Right lobe of liver (tissue), 6 donors: ENCODE data around the gene RIOK2. TPM values are rescaled to one million over a fixed set of nuclear protein-coding genes. Genes with fewer than 3 reads are reported as not detected.

ENCODE experiments used
- ATAC-seq, 4 donors: fragments of 200-7000 bp; cut with Tn5 transposase; one replicate each; pipeline ENCODE4 v1.9.1; 2020; ENCODE audit warnings: mild to moderate bottlenecking in 4 of 4, moderate library complexity in 4 of 4
- DNase-seq, 3 donors: peaks; one replicate each; pipeline ENCODE4 v3.0.0-alpha.2; 2020
- H3K27ac ChIP-seq, 3 donors: fragments of 200-600 bp; one replicate each; pipeline ENCODE4 v1.8.0; 2022
- H3K27me3 ChIP-seq, 2 donors: fragments of 200-600 bp; one replicate each; pipeline ENCODE4 v1.8.0; 2022
- H3K36me3 ChIP-seq, 4 donors: fragments of 200-600 bp; sonication (generic) in 1 of 4; one replicate each; pipeline versions ENCODE4 v1.5.1 to v1.8.0; 2017 to 2022; ENCODE audit warnings: control low read depth in 1 of 4
- H3K4me1 ChIP-seq, 4 donors: fragments of 200-600 bp; sonication (generic) in 1 of 4; one replicate each; pipeline versions ENCODE4 v1.5.1 to v1.8.0; 2017 to 2022; ENCODE audit warnings: control low read depth in 1 of 4
- H3K4me3 ChIP-seq, 3 donors: fragments of 200-600 bp; one replicate each; pipeline ENCODE4 v1.8.0; 2022
- H3K9me3 ChIP-seq, 4 donors: fragments of 200-600 bp; sonication (generic) in 1 of 4; one replicate each; pipeline versions ENCODE4 v1.5.1 to v1.8.0; 2017 to 2022; ENCODE audit warnings: control low read depth in 1 of 4
- CTCF ChIP-seq, 4 donors: fragments of 200-600 bp in 3 of 4; fragments of 450-650 bp in 1 of 4; IDR thresholded peaks; one replicate each; pipeline versions ENCODE4 v1.5.1 to v1.8.0; 2016 to 2022; ENCODE audit warnings: antibody characterized with exemption in 4 of 4, mild to moderate bottlenecking in 2 of 4
- POLR2A ChIP-seq: fragments of 450-650 bp; IDR thresholded peaks from one replicate; pipeline ENCODE4 v1.6.1; 2017; ENCODE audit warnings: antibody characterized with exemption, mild to moderate bottlenecking
- WGBS: methylation state at CpG from one replicate; pipeline ENCODE4 v1.1.6; 2018; ENCODE audit warnings: low coverage, low lambda C conversion rate; ENCODE audit not compliant: insufficient coverage; ENCODE audit errors: missing lambda C conversion rate; 5-methylcytosine and 5-hydroxymethylcytosine counted together
- intact Hi-C, 2 donors: fragments of 100-400 bp; cut with DNase I; formaldehyde crosslinking; loops; one replicate each; pipeline versions ENCODE4 v1.11.2 to v1.14.1; 2022
- total RNA-seq, 6 experiments: library from RNA; depleted of rRNA in 2 of 6; stranded (reverse); fragments of >200 nt in 2 of 6; fragmentation: NEBNext Ultra II Directional in 3 of 6; extraction: Animal tissue kit (Norgen Biotek cat#: 25700) in 3 of 6; gene quantifications; one replicate each; pipeline versions ENCODE4 v1.1.0 to v1.2.4, GENCODE V29; 2016 to 2023
- donor health status: DM: no; HTN: yes; CAD: no.
- donor health status: DM: no; HTN: no; CAD: no.
- donor health status: DM: no; HTN: no; CAD: no.
- donor health status: DM: no; HTN: yes; CAD: no.
- donor health status: DM: no; HTN: yes; CAD: no.

Gene RIOK2
- total RNA-seq, 6 experiments from 2014 or later = 7.0 to 17.6 (median 10.4) TPM

DNA sequence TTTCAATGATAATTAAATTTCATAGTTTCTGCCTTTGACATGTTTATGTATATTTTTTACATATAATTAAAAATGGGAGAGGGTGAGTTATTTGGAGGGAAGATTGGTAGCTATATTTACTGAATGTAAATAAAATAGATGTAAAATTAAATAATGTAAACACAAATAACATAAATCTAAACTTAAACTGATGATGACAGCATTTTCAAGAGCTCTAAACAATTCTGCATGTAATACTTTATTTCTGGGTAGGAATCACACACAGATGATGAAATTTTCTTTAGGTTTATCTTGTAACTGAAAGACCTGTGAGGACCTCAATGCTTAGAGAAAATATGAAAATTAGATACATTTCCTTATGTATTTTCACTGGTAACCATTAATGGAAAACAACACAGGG lies 42.2 kb upstream of the RIOK2 start:
- no peak for ATAC-seq
- H3K4me1 ChIP-seq = peaks cover 0 to 10% (median 0%) of the 10 kb centered on the region in 4 donors

DNA sequence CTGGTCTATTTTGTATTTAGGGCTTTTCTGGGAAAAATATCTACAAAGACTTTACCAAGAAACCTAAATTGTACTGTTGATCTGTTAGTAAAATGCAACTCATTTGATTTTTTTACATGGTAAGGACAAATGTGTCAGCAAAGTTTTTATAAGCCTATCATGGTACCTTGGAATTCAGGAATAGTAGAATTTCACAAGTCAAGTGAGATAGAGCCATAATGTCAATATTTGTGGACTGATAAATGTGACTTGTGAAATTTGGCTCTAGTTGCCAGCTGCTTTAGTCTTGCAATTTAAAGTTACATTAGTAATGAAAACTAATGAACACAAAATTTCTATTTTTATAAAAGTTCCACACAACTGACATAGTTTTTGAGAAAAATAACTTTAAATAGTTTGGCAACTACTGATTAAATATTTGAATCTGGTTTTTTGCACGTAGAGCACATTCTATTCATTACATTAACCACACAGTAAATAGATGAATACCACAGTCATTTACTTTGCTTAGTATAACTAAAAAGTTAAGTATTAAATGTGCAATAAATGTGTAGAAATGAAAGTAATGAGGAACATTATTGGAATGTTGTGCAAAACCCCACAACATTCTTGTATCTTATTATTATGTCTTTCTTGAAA lies 41.2 kb upstream of the RIOK2 start:
- TF ChIP-seq CTCF (IDR thresholded peaks at IDR 0.05) = no peak
- no peak for TF ChIP-seq POLR2A
- H3K4me3 ChIP-seq = no peak overlapping the region
- no peaks in the 10 kb centered on the region for H3K9me3 ChIP-seq
- H3K36me3 ChIP-seq = no peaks in the 10 kb centered on the region
- ATAC-seq = peak; percentile 68 to 80 (median 70)
- H3K4me1 ChIP-seq = peaks cover 0 to 10% (median 0%) of the 10 kb centered on the region in 4 donors
- no peaks in the 10 kb centered on the region for H3K27me3 ChIP-seq
- WGBS = 17% methylated on average over 1 of the region's 1 CpG
- no peak overlapping the region for H3K27ac ChIP-seq
- intact Hi-C loops = no loop called here
- DNase-seq = no peak

More for the DNA sequence above, 42.2 kb upstream of the RIOK2 start:
- H3K36me3 ChIP-seq = no peaks in the 10 kb centered on the region
- no peak for TF ChIP-seq CTCF (IDR thresholded peaks at IDR 0.05)
- no peak for TF ChIP-seq POLR2A
- no peak for DNase-seq
- H3K27ac ChIP-seq = no peak overlapping the region
- H3K9me3 ChIP-seq = no peaks in the 10 kb centered on the region
- intact Hi-C loops = no loop called here
- H3K4me3 ChIP-seq = no peak overlapping the region
- H3K27me3 ChIP-seq = no peaks in the 10 kb centered on the region

GRCh38 chr5:97223596-97223995 lies 40.5 kb upstream of the RIOK2 start:
- Histone ChIP-seq H3K27ac (no peak overlapping the region), H3K27me3 (no peaks in the 10 kb centered on the region), H3K9me3 (no peaks in the 10 kb centered on the region), H3K4me3 (no peak overlapping the region), H3K4me1 (peaks cover 0 to 10% (median 0%) of the 10 kb centered on the region in 4 donors), H3K36me3 (no peaks in the 10 kb centered on the region)
- DNase-seq (no peak), ATAC-seq (no peak)
- intact Hi-C loops = no loop called here
- no peak for TF ChIP-seq CTCF (IDR thresholded peaks at IDR 0.05)
- TF ChIP-seq POLR2A = no peak
- WGBS = 79% methylated on average over 2 of the region's 2 CpGs

DNA sequence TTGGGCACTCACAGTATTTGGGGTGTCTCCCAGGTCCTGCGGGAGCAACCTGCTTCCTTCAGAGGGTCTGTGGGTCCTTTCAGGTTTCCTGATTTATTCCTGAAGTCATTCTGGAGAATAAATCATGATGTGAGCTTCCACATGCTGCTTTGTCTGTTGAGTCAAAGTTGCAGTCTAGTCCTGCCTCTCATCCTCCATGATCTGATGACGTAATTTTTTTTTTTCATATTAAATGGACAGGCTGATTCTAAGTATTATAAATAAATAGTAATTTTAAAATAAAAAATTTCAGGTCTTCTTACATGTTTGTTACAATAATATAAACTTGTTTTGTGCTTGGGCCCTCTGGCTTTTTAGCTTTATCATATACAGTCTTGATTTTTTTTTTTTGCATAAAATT lies 26.3 kb upstream of the RIOK2 start:
- no peaks in the 10 kb centered on the region for H3K9me3 ChIP-seq
- no peak overlapping the region for H3K4me3 ChIP-seq
- H3K27ac ChIP-seq = no peak overlapping the region
- ATAC-seq (no peak), DNase-seq (no peak)
- H3K36me3 ChIP-seq = no peaks in the 10 kb centered on the region
- TF ChIP-seq CTCF (IDR thresholded peaks at IDR 0.05) (no peak), POLR2A (no peak)
- 80% methylated on average over 2 of the region's 2 CpGs for WGBS
- intact Hi-C loops = no loop called here
- H3K4me1 ChIP-seq = no peaks in the 10 kb centered on the region
- no peaks in the 10 kb centered on the region for H3K27me3 ChIP-seq

DNA sequence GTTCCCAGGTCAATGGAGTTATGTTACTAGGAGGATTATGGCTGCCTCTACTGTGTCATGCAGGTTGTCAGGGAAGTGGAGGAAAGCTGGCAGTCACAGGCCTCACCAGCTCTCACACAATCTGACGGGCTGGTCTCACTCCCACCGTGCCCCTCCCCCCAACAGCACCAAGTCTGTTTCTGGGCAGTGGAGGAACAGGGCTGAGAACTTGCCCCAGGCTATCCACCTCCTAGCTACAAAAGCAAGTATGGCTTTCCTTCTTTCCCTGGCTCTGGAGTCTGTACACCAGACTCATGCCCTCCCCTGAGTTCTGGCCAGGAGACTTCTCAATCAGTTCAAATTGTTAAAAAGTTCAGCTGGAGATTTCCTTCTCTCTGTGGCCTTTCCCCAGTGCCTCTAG lies 25.7 kb upstream of the RIOK2 start:
- TF ChIP-seq CTCF (IDR thresholded peaks at IDR 0.05) = no peak
- no peak for TF ChIP-seq POLR2A
- ATAC-seq (no peak), DNase-seq (no peak)
- intact Hi-C loops = no loop called here
- H3K36me3 ChIP-seq = no peaks in the 10 kb centered on the region
- WGBS = no CpG with 5 or more reads among the region's 2 CpGs
- H3K4me1 ChIP-seq = no peaks in the 10 kb centered on the region
- H3K4me3 ChIP-seq = no peak overlapping the region
- H3K9me3 ChIP-seq = no peaks in the 10 kb centered on the region
- H3K27ac ChIP-seq = no peak overlapping the region
- H3K27me3 ChIP-seq = no peaks in the 10 kb centered on the region
